ENCODE results near the gene MAPK13.
"Not testable (repeated sequence)": the region's sequence is repeated elsewhere in the genome, so short reads cannot be mapped to it uniquely, and the experiment has no call there.

GRCh38 chr6:36129334-36129733 lies 979 bp upstream of the MAPK13 start:
- TF ChIP-seq CTCF (conservative IDR thresholded peaks at IDR 0.05; ENCODE audit: low read depth, low read length); EZH2 (IDR thresholded peaks at IDR 0.05; ENCODE audit: borderline replicate concordance, low read depth, low read length, poor library complexity, severe bottlenecking): not testable (repeated sequence)
